Measurements from ENCODE around the gene PCDHB9.
"Not testable (repeated sequence)": the region's sequence is repeated elsewhere in the genome, so short reads cannot be mapped to it uniquely, and the experiment has no call there.

The PCDHB9 gene

GRCh38 chr5:141175933-141176332 is 11.0 kb upstream of the PCDHB9 start:
- no peak for FAIRE-seq
- no peak for DNase-seq (ENCODE audit: insufficient read length)
- TF ChIP-seq POLR2A (IDR thresholded peaks at IDR 0.05; ENCODE audit: low read depth, low read length) (no peak), POLR2AphosphoS5 (IDR thresholded peaks at IDR 0.05; ENCODE audit: low read depth, low read length) (no peak)

DNA sequence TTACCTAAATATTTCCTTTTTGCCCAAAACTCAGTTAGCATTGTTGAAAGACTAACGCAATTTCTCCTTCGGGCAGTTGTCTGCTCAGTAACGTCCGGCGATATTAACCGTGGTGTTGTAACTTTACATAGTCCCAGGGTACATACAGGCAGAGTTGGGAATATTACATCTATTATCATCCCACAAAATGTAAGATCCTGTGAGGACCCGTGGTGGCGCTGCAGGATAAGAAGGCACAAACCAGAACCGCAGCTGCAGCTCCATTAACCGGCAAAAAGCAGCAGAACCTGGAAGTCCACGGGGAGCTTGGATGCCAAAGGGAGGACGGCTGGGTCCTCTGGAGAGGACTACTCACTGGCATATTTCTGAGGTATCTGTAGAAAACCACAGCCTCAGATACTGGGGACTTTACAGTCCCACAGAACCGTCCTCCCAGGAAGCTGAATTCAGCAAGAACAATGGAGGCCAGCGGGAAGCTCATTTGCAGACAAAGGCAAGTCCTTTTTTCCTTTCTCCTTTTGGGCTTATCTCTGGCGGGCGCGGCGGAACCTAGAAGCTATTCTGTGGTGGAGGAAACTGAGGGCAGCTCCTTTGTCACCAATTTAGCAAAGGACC is 9.3 kb upstream of the PCDHB9 start, which contains the start of gene PCDHB8:
TSS of gene PCDHB8 (plus strand) at position 214 of the 615 bp plus-strand sequence. CDS start at position 459, 245 bp downstream.
- not testable (repeated sequence) for DNase-seq (ENCODE audit: insufficient read length)

GRCh38 chr5:141179371-141179770 is 7.6 kb upstream of the PCDHB9 start:
- FAIRE-seq; DNase-seq (ENCODE audit: insufficient read length): not testable (repeated sequence)

More for the DNA sequence above, 9.3 kb upstream of the PCDHB9 start, which contains the start of gene PCDHB8:
- FAIRE-seq: peak; percentile 24

DNA sequence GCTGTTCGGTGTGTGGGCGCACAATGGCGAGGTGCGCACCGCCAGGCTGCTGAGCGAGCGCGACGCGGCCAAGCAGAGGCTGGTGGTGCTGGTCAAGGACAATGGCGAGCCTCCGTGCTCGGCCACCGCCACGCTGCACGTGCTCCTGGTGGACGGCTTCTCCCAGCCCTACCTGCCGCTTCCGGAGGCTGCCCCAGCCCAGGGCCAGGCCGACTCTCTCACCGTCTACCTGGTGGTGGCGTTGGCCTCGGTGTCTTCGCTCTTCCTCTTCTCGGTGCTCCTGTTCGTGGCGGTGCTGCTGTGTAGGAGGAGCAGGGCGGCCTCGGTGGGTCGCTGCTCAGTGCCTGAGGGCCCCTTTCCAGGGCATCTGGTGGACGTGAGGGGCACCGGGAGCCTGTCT is 7.1 kb upstream of the PCDHB9 start:
- not testable (repeated sequence) for DNase-seq (ENCODE audit: insufficient read length); FAIRE-seq

- DNase-seq (ENCODE audit: insufficient read length): no peak
- TF ChIP-seq TAF1 (IDR thresholded peaks at IDR 0.05; ENCODE audit: borderline replicate concordance, low read depth, low read length) (no peak), POLR2AphosphoS5 (IDR thresholded peaks at IDR 0.05; ENCODE audit: low read depth, low read length) (no peak), POLR2A (IDR thresholded peaks at IDR 0.05; ENCODE audit: low read depth, low read length) (no peak)
- FAIRE-seq: no peak
These were observed 6.6 kb upstream of the PCDHB9 start for GRCh38 chr5:141180313-141180712.

GRCh38 chr5:141182248-141182647 is 4.7 kb upstream of the PCDHB9 start, which contains the start of gene PCDHB16:
PCDHB16 (plus strand) TSS chr5:141182387; CDS start chr5:141182560, 173 bp downstream.
- TF ChIP-seq POLR2A (IDR thresholded peaks at IDR 0.05; ENCODE audit: low read depth, low read length): no peak
- TF ChIP-seq TAF1 (IDR thresholded peaks at IDR 0.05; ENCODE audit: borderline replicate concordance, low read depth, low read length): no peak
- FAIRE-seq: no peak
- DNase-seq (ENCODE audit: insufficient read length): no peak

DNA sequence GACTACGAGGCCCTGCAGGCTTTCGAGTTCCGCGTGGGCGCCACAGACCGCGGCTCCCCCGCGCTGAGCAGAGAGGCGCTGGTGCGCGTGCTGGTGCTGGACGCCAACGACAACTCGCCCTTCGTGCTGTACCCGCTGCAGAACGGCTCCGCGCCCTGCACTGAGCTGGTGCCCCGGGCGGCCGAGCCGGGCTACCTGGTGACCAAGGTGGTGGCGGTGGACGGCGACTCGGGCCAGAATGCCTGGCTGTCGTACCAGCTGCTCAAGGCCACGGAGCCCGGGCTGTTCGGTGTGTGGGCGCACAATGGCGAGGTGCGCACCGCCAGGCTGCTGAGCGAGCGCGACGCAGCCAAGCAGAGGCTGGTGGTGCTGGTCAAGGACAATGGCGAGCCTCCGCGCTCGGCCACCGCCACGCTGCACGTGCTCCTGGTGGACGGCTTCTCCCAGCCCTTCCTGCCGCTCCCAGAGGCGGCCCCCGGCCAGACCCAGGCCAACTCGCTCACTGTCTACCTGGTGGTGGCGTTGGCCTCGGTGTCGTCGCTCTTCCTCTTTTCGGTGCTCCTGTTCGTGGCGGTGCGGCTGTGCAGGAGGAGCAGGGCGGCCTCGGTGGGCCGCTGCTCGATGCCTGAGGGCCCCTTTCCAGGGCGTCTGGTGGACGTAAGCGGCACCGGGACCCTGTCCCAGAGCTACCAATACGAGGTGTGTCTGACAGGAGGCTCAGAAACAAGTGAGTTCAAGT is 2.7 kb upstream of the PCDHB9 start:
- not testable (repeated sequence) for FAIRE-seq; DNase-seq (ENCODE audit: insufficient read length)

- DNase-seq (ENCODE audit: insufficient read length); FAIRE-seq: not testable (repeated sequence)
These were observed 1.7 kb downstream of the PCDHB9 start for GRCh38 chr5:141188682-141189081.

GRCh38 chr5:141189131-141189530 is 2.2 kb downstream of the PCDHB9 start:
- not testable (repeated sequence) for FAIRE-seq; DNase-seq (ENCODE audit: insufficient read length)

DNA sequence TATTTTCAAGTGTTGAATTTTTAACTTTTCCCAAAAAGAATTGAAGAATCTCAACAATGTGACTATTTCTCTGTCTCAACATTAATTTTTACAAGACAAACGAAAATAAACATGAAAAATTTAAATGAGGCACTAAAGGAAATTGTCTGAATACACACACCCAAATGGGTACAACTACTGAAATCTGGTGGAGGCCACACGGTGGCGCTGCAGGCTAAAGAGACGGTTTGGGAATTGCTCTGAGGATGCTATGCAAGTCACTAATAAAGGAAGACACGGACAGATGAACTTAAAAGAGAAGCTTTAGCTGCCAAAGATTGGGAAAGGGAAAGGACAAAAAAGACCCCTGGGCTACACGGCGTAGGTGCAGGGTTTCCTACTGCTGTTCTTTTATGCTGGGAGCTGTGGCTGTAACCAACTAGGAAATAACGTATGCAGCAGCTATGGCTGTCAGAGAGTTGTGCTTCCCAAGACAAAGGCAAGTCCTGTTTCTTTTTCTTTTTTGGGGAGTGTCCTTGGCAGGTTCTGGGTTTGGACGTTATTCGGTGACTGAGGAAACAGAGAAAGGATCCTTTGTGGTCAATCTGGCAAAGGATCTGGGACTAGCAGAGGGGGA is 5.3 kb downstream of the PCDHB9 start, which contains the start of gene PCDHB10:
TSS of gene PCDHB10 (plus strand) at position 244 of the 616 bp plus-strand sequence. CDS start at position 444, 200 bp downstream.
- FAIRE-seq (no peak), DNase-seq (ENCODE audit: insufficient read length) (no peak)
- no peak for TF ChIP-seq TAF1 (IDR thresholded peaks at IDR 0.05; ENCODE audit: borderline replicate concordance, low read depth, low read length)
- no peak for TF ChIP-seq POLR2A (IDR thresholded peaks at IDR 0.05; ENCODE audit: low read depth, low read length)
- no peak for TF ChIP-seq POLR2AphosphoS5 (IDR thresholded peaks at IDR 0.05; ENCODE audit: low read depth, low read length)

- not testable (repeated sequence) for DNase-seq (ENCODE audit: insufficient read length); FAIRE-seq
These were observed 7.4 kb downstream of the PCDHB9 start for GRCh38 chr5:141194332-141194731.

DNA sequence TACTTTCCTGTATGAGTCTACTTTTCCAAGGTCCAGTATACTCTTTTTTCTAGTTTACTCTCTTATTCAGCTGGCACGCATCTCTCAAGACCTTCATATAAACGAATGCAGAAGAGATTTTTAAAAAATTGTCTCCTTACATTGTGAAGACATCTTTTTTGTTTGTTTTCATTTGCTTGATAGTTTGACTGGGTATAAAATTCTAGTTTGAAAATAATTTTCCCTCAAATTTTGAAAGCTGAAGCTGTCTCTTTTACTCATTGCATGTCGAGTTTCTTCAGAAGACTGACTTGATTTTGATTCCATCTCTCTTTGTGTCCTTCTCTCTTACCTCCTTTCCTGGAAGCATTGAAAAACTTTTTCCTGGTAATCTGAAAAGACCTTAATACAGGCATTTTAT is 9.4 kb downstream of the PCDHB9 start:
- no peak for DNase-seq (ENCODE audit: insufficient read length)
- FAIRE-seq: no peak
- no peak for TF ChIP-seq POLR2AphosphoS5 (IDR thresholded peaks at IDR 0.05; ENCODE audit: low read depth, low read length)
- TF ChIP-seq TAF1 (IDR thresholded peaks at IDR 0.05; ENCODE audit: borderline replicate concordance, low read depth, low read length): no peak
- TF ChIP-seq POLR2A (IDR thresholded peaks at IDR 0.05; ENCODE audit: low read depth, low read length): no peak

All from GM12892 (cell line).